ENCODE data around the gene CENPN. TPM values are rescaled to one million over a fixed set of nuclear protein-coding genes. Genes with fewer than 3 reads are reported as not detected.

The CENPN gene
- total RNA-seq, 1 experiment from 2014 or later = 78.6 TPM

DNA sequence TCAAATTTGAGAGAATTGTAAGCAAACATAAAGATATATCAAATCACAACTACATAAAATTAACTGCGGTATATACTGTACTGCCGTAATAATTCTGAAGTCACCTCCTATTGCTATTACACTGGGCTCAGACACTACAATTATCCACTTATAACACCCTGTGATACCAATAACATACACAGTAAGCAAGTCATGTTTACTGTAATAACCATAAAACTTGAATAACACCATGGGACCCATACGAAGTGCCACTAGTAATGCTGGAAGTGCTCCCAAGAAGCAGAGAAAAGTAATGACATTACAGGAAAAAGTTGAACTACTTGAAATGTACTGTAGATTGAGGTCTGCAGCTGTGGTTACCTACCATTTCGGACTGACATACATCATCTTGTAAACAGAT, 24.4 kb upstream of the CENPN start:
- Histone ChIP-seq H3T11ph (ENCODE audit: low read length) (no peak overlapping the region), H2AK5ac (ENCODE audit: insufficient read length, low read length) (no peak overlapping the region), H3K79me2 (ENCODE audit: insufficient read depth, low read length) (no peaks in the 10 kb centered on the region), H2BK5ac (ENCODE audit: insufficient read length, low read length) (no peak overlapping the region), H4K20me1 (ENCODE audit: control insufficient read depth, insufficient read depth, insufficient read length) (no peaks in the 10 kb centered on the region), H4K91ac (ENCODE audit: insufficient read length, low read depth, low read length) (no peak overlapping the region), H2BK20ac (ENCODE audit: low read depth, low read length, poor library complexity, severe bottlenecking) (no peak overlapping the region), H3K27me3 (ENCODE audit: insufficient read depth, low read length) (no peaks in the 10 kb centered on the region), H3K14ac (ENCODE audit: insufficient read depth, low read length) (no peak overlapping the region), H3K23me2 (ENCODE audit: insufficient read length, low read depth, low read length, poor library complexity, severe bottlenecking) (no peaks in the 10 kb centered on the region), H3K56ac (ENCODE audit: insufficient read length, low read depth, low read length) (no peak overlapping the region), H3K79me1 (ENCODE audit: insufficient read depth, low read depth, low read length, poor library complexity, severe bottlenecking) (no peaks in the 10 kb centered on the region), H4K5ac (ENCODE audit: insufficient read length, low read depth, low read length) (no peak overlapping the region), H3K4me2 (ENCODE audit: insufficient read depth, insufficient read length, low read length) (no peak overlapping the region), H3K27ac (ENCODE audit: insufficient read length, low read depth, low read length) (no peak overlapping the region), H3K9ac (ENCODE audit: extremely low read depth, insufficient read length, low read length) (no peak overlapping the region), H3K23ac (ENCODE audit: insufficient read length, low read depth, low read length) (no peak overlapping the region), H3K4ac (ENCODE audit: low read depth, low read length) (no peak overlapping the region), H2BK12ac (ENCODE audit: insufficient read length, low read depth, low read length) (no peak overlapping the region), H3K18ac (ENCODE audit: insufficient read length, low read depth, low read length) (no peak overlapping the region), H2BK120ac (ENCODE audit: low read depth, low read length, poor library complexity, severe bottlenecking) (no peak overlapping the region), H3K4me1 (ENCODE audit: insufficient read depth, low read length) (peaks cover 2% of the 10 kb centered on the region; the same call in 1 of the 2 replicates), H3K9me3 (ENCODE audit: control insufficient read depth, low read depth, low read length) (no peaks in the 10 kb centered on the region), H4K8ac (replicated peaks; ENCODE audit: insufficient read length, low read depth, low read length) (no peak overlapping the region), H2AFZ (ENCODE audit: low read length) (no peak overlapping the region), H2BK15ac (ENCODE audit: low read depth, low read length) (no peak overlapping the region)
- Mint-ChIP-seq H3K27ac (no peak overlapping the region), H3K36me3 (ENCODE audit: insufficient read depth in 1 of 3, low read depth in 3 of 3) (peaks cover 4 to 11% (median 11%) of the 10 kb centered on the region in 3 experiments; a peak in 6 of 7 replicates), H3K27me3 (ENCODE audit: low read depth) (peaks cover 4% of the 10 kb centered on the region), H3K4me1 (peaks cover 25 to 29% of the 10 kb centered on the region in 2 experiments), H3K9me3 (no peaks in the 10 kb centered on the region), H3K4me3 (no peak overlapping the region)
- TF ChIP-seq, protein P1, sequence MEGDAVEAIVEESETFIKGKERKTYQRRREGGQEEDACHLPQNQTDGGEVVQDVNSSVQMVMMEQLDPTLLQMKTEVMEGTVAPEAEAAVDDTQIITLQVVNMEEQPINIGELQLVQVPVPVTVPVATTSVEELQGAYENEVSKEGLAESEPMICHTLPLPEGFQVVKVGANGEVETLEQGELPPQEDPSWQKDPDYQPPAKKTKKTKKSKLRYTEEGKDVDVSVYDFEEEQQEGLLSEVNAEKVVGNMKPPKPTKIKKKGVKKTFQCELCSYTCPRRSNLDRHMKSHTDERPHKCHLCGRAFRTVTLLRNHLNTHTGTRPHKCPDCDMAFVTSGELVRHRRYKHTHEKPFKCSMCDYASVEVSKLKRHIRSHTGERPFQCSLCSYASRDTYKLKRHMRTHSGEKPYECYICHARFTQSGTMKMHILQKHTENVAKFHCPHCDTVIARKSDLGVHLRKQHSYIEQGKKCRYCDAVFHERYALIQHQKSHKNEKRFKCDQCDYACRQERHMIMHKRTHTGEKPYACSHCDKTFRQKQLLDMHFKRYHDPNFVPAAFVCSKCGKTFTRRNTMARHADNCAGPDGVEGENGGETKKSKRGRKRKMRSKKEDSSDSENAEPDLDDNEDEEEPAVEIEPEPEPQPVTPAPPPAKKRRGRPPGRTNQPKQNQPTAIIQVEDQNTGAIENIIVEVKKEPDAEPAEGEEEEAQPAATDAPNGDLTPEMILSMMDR (conservative IDR thresholded peaks at IDR 0.05) = no peak
- DNase-seq = no peak
- no CpG with 5 or more reads among the region's 4 CpGs for WGBS (ENCODE audit: extremely low coverage, insufficient read length, low lambda C conversion rate)
